AG09309 (cell line): ENCODE measurements around the gene COL28A1.

Experiments
- DNase-seq: peaks from one replicate; pipeline ENCODE4 v3.0.0-alpha.2; 2010; ENCODE audit warnings: low read depth
- H3K4me3 ChIP-seq: 2 replicates; pipeline ENCODE4 v1.5.1; 2011; ENCODE audit warnings: mild to moderate bottlenecking, low read depth, low read length, moderate library complexity; ENCODE audit not compliant: control insufficient read depth
- TF ChIP-seq, protein P1 (sequence below): IDR thresholded peaks from 2 replicates; pipeline ENCODE4 v1.5.1; 2011; ENCODE audit warnings: mild to moderate bottlenecking, low read depth, low read length, inconsistent platforms; ENCODE audit not compliant: insufficient read depth, control insufficient read depth; ENCODE audit errors: missing control alignments

COL28A1 gene

DNA sequence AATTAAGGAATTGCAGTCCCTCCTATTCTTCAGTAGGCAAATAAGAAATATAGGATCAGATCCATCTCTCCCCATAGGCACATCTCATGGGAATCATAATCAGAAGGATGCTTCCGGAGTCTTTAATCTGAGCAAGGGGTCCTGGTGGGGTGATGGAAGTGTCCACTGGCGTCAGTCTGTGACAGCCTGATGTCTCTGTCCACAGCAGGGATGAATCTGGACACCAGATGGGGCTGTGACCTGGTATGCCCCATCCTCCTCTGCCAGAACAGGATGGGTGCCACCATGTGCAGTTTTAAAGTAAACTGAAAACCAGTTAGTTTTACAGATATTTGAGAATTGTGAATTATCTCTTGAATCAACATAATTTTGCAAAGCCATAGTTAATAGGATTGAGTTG, 204.7 kb downstream of the COL28A1 start:
- no peak for DNase-seq
- TF ChIP-seq, protein P1, sequence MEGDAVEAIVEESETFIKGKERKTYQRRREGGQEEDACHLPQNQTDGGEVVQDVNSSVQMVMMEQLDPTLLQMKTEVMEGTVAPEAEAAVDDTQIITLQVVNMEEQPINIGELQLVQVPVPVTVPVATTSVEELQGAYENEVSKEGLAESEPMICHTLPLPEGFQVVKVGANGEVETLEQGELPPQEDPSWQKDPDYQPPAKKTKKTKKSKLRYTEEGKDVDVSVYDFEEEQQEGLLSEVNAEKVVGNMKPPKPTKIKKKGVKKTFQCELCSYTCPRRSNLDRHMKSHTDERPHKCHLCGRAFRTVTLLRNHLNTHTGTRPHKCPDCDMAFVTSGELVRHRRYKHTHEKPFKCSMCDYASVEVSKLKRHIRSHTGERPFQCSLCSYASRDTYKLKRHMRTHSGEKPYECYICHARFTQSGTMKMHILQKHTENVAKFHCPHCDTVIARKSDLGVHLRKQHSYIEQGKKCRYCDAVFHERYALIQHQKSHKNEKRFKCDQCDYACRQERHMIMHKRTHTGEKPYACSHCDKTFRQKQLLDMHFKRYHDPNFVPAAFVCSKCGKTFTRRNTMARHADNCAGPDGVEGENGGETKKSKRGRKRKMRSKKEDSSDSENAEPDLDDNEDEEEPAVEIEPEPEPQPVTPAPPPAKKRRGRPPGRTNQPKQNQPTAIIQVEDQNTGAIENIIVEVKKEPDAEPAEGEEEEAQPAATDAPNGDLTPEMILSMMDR = no peak
- H3K4me3 ChIP-seq = no peak overlapping the region

DNA sequence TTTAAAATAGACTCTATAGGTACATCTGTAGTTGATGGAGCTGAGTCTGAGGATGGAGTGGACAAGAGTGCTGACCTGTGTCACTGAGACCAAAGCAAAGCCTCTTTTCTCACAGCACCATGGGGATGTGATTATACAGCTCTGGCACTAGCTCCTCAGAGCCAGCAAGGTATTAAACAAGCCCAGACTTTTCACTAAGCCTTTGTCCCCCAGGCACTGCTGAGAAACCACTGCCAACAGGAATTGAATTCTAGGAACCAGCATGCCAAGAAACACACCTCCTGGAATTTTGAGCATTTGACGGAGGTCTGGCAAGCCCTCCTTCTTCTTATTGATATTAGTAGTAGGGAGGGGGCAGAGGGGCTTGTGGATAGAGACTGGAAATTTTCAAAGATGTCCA, 206.3 kb downstream of the COL28A1 start:
- TF ChIP-seq, protein P1 = no peak
- no peak overlapping the region for H3K4me3 ChIP-seq
- DNase-seq = no peak

DNA sequence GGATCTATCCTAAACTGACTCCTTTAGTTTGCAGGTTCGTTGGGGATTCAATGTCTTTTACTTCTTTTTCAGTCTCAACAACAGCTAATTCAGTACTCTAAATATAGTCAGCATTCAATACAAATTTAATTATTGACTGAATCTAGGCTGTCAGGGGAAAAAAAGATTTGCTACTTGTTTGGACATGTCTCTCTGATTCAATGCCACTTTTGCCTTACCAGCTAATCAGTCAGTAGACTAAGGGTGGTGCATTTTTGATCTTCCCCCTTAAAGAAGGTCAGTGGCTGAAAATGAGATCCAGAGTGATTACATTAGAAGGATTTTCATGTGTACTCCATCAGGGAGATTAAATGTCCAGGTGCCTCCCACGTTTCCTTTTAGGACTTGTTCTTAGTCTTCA, 208.2 kb downstream of the COL28A1 start:
- TF ChIP-seq, protein P1 = no peak
- DNase-seq = no peak
- no peak overlapping the region for H3K4me3 ChIP-seq

DNA sequence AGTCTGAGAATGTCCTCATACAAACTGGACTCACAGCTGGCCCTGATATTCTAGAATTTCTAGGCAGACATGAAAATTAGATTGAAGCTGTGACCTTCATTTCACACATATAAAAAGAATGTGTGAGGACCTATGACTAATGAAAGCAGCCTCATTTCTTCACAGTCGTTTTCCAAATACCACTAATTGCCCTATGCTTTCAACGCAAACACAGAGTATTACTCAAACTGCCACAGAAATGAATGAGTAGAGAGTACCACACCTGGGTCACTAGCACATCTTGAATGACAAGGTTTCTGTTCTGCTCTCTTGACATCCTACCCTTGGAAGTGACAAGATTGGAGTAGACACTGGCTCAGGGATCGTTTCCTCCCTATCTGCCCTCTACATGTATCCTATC, 211.0 kb downstream of the COL28A1 start:
- TF ChIP-seq, protein P1 = no peak
- DNase-seq = no peak
- H3K4me3 ChIP-seq = no peak overlapping the region

DNA sequence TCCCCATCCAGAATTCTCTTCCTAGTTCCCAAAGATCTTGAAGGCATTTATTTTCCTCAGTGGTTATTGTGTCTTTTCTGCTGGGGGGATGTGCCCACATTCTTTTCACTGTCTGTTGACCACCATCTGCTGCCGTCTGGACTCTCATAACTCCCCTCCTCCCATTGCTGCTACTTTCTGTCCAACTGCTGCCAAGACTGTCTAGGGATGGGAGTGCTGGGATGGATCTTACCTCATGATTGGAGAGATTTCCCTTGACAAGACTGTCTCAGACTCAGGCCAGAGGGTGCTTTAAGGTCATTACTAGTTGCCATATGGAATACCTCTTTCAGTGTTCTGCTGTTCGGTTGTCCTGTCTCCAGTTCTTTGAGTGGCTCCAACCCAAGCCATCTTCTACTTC, 211.8 kb downstream of the COL28A1 start:
- TF ChIP-seq, protein P1 = no peak
- no peak for DNase-seq
- no peak overlapping the region for H3K4me3 ChIP-seq

DNA sequence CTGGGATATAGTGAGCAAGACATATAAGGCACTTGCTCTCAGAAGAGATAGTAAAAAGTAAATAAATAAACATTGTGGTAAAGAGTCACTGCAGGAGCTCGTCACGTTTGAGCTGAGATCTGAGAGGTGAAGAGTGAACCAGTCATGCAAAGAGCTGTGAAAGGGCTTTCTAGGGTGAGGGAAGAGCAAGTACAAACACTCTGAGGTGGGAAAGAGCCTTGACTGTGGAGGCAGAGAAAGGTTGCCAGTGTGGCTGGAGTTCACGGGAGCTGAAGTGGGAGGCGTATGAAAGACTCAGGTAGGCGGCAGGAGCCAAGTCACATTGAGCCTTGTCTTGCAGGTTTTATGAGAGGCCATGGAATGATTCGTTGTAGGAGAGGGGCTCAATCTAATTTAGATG, 212.3 kb downstream of the COL28A1 start:
- DNase-seq = no peak
- H3K4me3 ChIP-seq = no peak overlapping the region
- TF ChIP-seq, protein P1 = no peak

DNA sequence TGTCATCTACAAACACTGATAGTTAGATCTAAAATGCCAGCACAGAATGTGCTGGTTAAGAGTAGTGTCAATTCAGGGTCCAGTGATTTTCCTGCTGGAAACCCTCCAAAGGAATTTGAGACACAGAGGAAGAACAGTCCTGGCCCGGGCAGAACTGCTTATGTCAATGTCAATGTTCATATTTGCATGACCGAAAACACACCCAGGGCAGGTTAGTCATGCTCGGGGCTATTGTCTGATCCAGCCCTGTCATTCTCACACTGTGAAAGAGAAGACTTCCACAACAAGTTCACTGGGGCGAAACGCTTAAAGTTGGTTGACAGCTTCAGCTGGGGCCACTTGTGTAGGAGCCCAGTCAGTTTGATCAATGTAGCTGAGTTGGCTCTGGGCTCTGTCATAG, 214.0 kb downstream of the COL28A1 start:
- no peak for DNase-seq
- no peak overlapping the region for H3K4me3 ChIP-seq
- TF ChIP-seq, protein P1 = no peak
